Panc1 (cell line): ENCODE measurements around the gene CINP. TPM values are rescaled to one million over a fixed set of nuclear protein-coding genes. Genes with fewer than 3 reads are reported as not detected.
A peak's percentile ranks its signal among the peaks of the same experiment; 100 is the strongest.

Experiments used
- ATAC-seq: fragments of 200-7000 bp; cut with Tn5 transposase; 2 replicates; pipeline ENCODE4 v1.9.1; 2020; ENCODE audit warnings: mild to moderate bottlenecking, moderate library complexity
- Bru-seq: library from RNA; stranded (reverse); fragments of 400-500 nt; gene quantifications from one replicate; lab custom pipeline; 2021; lab: Mats Ljungman, UMichigan
- BruChase-seq, 2 experiments: library from RNA; stranded (reverse); fragments of 400-500 nt; gene quantifications; one replicate each; lab custom pipeline; 2021; lab: Mats Ljungman, UMichigan
- BruUV-seq: library from RNA; stranded (reverse); fragments of 400-500 nt; replicated peaks from 2 replicates; lab custom pipeline; 2021; lab: Mats Ljungman, UMichigan
- CTCF ChIA-PET: fragments of 300-600 bp; sonication (Branson Sonifier 250); formaldehyde crosslinking; loops from one replicate; lab custom pipeline; 2022; ENCODE audit warnings: antibody characterized with exemption; lab: Charles Lee
- POLR2A ChIA-PET: fragments of 300-600 bp; sonication (Branson Sonifier 250); formaldehyde crosslinking; loops from one replicate; lab custom pipeline; 2022; ENCODE audit warnings: antibody characterized with exemption; lab: Charles Lee
- DNase-seq: peaks from one replicate; pipeline ENCODE4 v3.0.0-alpha.2; 2010; ENCODE audit warnings: low read depth, low spot score
- H3K27ac ChIP-seq: 2 replicates; pipeline ENCODE4 v1.5.1; 2011; ENCODE audit warnings: mild to moderate bottlenecking, low read length, inconsistent platforms
- H3K27me3 ChIP-seq: fragments of 200-500 bp; sonication (Bioruptor generic); 2 replicates; pipeline ENCODE4 v1.6.0; 2014; ENCODE audit warnings: low read length, inconsistent platforms; ENCODE audit not compliant: control insufficient read depth, insufficient read depth
- H3K36me3 ChIP-seq: fragments of 200-500 bp; sonication (Bioruptor generic); 2 replicates; pipeline ENCODE4 v1.5.1; 2014; ENCODE audit warnings: inconsistent platforms, mild to moderate bottlenecking, low read length, moderate library complexity; ENCODE audit not compliant: control insufficient read depth, insufficient read depth
- H3K4me1 ChIP-seq: 2 replicates; pipeline ENCODE4 v1.5.1; 2011; ENCODE audit warnings: inconsistent platforms, mild to moderate bottlenecking, low read length, moderate library complexity; ENCODE audit not compliant: control insufficient read depth, insufficient read depth
- H3K4me3 ChIP-seq, 2 experiments: 2 replicates each; pipeline ENCODE4 v1.5.1; 2011 to 2012; ENCODE audit warnings: low read depth in 2 of 2, low read length in 2 of 2, mild to moderate bottlenecking in 2 of 2, inconsistent platforms in 1 of 2, moderate library complexity in 1 of 2
- H3K9me3 ChIP-seq: fragments of 200-500 bp; sonication (Bioruptor generic); 2 replicates; pipeline ENCODE4 v1.5.1; 2014; ENCODE audit warnings: low read depth, mild to moderate bottlenecking, inconsistent platforms, low read length, moderate library complexity; ENCODE audit not compliant: control insufficient read depth, insufficient read depth
- CTCF ChIP-seq: fragments of 450-650 bp; IDR thresholded peaks from 2 replicates; pipeline ENCODE4 v1.5.1; 2017; ENCODE audit warnings: mild to moderate bottlenecking
- POLR2AphosphoS5 ChIP-seq: IDR thresholded peaks from 2 replicates; pipeline ENCODE4 v1.6.1; 2012; ENCODE audit warnings: mild to moderate bottlenecking, low read depth, low read length, moderate library complexity
- SIN3A ChIP-seq: IDR thresholded peaks from 2 replicates; pipeline ENCODE4 v1.6.1; 2012; ENCODE audit warnings: low read depth, mild to moderate bottlenecking, low read length, moderate library complexity, borderline replicate concordance; ENCODE audit not compliant: insufficient read depth
- TCF7L2 ChIP-seq: IDR thresholded peaks from 2 replicates; pipeline ENCODE4 v1.6.1; 2011; ENCODE audit warnings: mild to moderate bottlenecking, low read depth, low read length, inconsistent platforms
- in situ Hi-C: cut with HindIII; loops from 2 replicates; pipeline ENCODE4 v1.10.0; 2016; ENCODE audit warnings: low sequenced_read_pairs, low pct_unique_long_range_greater_than_20kb
- intact Hi-C: fragments of 100-400 bp; cut with micrococcal nuclease; formaldehyde crosslinking; loops from one replicate; pipeline ENCODE4 v1.10.0; 2022; ENCODE audit not compliant: unreplicated experiment
- long read RNA-seq: library from polyadenylated mRNA; unstranded; transcript quantifications from one replicate; pipeline ENCODE4 v2.0.0, GENCODE V29; 2021; ENCODE audit not compliant: unreplicated experiment
- polyA plus RNA-seq: library from polyadenylated mRNA; unstranded; fragments of >200 nt; gene quantifications from one replicate; pipeline ENCODE4 v1.2.1, GENCODE V29; 2012; ENCODE audit warnings: missing spikeins; ENCODE audit not compliant: insufficient read length
- total RNA-seq: library from RNA; stranded (reverse); gene quantifications from one replicate; pipeline ENCODE4 v1.2.1, GENCODE V29; 2021; ENCODE audit not compliant: unreplicated experiment
- TF ChIP-seq, protein P1 (sequence below), 2 experiments: IDR thresholded peaks; 2 replicates each; pipeline ENCODE4 v1.6.1; 2011 to 2012; ENCODE audit warnings: low read depth in 2 of 2, control low read depth in 1 of 2, low read length in 1 of 2, mild to moderate bottlenecking in 1 of 2, moderate library complexity in 1 of 2; ENCODE audit not compliant: insufficient read depth in 1 of 2

The CINP gene
- total RNA-seq (28.3 TPM), Bru-seq, nascent RNA (percentile 55 among the genes with signal in this experiment), BruChase-seq, experiment 1, labeled RNA remaining after a 2-hour chase (percentile 53 among the genes with signal in this experiment), BruChase-seq, experiment 2, labeled RNA remaining after a 6-hour chase (percentile 59 among the genes with signal in this experiment)
- 29.0 TPM for polyA plus RNA-seq
- long read RNA-seq, full-length matches to known transcripts: 29 of 31 reads
- long read RNA-seq, partial matches to known transcripts: 1 of 31 reads
- long read RNA-seq, other reads (novel, unspliced or antisense): 1 of 31 reads

DNA sequence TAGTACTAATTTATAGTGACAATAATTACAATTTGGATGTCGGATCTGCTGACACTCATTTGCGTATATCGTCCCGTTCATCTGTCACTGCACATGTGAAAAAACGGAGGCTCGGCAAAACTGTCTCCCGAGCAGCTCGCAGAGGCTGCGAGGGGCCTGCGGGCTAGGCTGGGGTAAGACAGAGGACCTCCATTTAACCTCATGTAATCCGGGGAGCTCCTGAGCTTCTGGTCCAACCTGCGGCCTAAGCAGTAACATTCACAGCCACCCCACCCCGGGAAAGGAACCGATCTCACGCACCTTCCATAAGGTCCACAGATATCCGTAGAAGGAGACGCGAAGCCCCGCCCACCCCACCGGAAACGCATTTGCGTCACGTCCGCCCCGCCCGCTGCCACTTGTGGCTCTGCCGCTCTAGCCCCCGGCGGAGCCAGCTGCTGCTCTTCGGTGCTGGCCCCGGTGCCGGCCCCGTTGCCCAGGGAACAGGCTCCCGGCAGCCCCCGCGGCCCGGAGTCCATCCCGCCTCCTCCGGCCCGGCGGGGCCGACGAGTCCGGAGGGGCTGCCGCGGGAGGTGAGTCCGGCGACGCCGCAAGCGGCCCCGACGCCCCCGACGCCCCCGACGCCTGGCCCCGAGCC is at the start of gene CINP, which contains the start of gene TECPR2:
TSS of gene CINP (minus strand) at position 346 of the 637 bp plus-strand sequence. CDS start at position 307, 39 bp downstream.
TSS of gene TECPR2 (plus strand) at position 397 of the 637 bp plus-strand sequence. CDS start 13,781 bp downstream, outside the sequence.
- intact Hi-C loops (no loop called here), in situ Hi-C loops (no loop called here)
- Histone ChIP-seq H3K9me3 (no peaks in the 10 kb centered on the region), H3K4me3 (peak within 1 kb of the TSS; percentile 88 to 96), H3K36me3 (peaks cover 4% of the 10 kb centered on the region; the same call in 1 of the 2 replicates), H3K4me1 (peaks cover 4% of the 10 kb centered on the region; the same call in 1 of the 2 replicates), H3K27me3 (no peaks in the 10 kb centered on the region), H3K27ac (peak within 1 kb of the TSS; percentile 92)
- ChIA-PET POLR2A (no interaction called here), CTCF (interaction anchor here (0.6 to 1.0 kb wide), 2 partner anchors 38 to 153 kb away, joined by 3 read pairs; no protein-coding TSS in a partner anchor)
- TF ChIP-seq CTCF (no peak), SIN3A (0 out of 2 replicates have a peak, but pooled peaks have one; percentile 66), POLR2AphosphoS5 (peak; percentile 75; the same call in 1 of the 2 replicates), TCF7L2 (no peak)
- TF ChIP-seq, protein P1, sequence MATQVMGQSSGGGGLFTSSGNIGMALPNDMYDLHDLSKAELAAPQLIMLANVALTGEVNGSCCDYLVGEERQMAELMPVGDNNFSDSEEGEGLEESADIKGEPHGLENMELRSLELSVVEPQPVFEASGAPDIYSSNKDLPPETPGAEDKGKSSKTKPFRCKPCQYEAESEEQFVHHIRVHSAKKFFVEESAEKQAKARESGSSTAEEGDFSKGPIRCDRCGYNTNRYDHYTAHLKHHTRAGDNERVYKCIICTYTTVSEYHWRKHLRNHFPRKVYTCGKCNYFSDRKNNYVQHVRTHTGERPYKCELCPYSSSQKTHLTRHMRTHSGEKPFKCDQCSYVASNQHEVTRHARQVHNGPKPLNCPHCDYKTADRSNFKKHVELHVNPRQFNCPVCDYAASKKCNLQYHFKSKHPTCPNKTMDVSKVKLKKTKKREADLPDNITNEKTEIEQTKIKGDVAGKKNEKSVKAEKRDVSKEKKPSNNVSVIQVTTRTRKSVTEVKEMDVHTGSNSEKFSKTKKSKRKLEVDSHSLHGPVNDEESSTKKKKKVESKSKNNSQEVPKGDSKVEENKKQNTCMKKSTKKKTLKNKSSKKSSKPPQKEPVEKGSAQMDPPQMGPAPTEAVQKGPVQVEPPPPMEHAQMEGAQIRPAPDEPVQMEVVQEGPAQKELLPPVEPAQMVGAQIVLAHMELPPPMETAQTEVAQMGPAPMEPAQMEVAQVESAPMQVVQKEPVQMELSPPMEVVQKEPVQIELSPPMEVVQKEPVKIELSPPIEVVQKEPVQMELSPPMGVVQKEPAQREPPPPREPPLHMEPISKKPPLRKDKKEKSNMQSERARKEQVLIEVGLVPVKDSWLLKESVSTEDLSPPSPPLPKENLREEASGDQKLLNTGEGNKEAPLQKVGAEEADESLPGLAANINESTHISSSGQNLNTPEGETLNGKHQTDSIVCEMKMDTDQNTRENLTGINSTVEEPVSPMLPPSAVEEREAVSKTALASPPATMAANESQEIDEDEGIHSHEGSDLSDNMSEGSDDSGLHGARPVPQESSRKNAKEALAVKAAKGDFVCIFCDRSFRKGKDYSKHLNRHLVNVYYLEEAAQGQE (IDR thresholded peaks at IDR 0.05; ENCODE audit: insufficient read depth in 1 of 2, low read depth in 2 of 2, low read length in 1 of 2): 0 out of 4 replicates have a peak, but pooled peaks of 1 of the 2 experiments have one; percentile 33
- peak; percentile 98 for ATAC-seq
- peak; percentile 39 for DNase-seq
- no TSS peak for BruUV-seq

DNA sequence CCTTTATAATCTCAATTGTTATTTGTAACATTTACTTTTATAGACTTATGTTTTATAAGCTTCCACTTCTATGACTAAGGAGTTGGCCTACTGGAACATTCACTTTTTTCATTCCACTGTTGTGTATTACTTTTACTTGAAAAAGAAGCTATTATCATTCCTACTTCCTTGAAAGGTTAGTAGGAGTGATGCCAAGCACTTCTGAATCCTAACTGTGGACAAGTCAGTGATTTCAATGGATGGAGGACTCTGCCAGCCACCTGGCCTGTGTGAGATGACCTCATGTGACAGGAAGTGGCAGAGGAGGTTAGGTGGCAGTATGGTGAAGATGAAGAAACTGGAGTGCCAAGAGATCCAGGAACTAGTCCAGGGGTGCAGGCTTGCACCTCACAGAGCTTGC is 46.0 kb upstream of the CINP start:
- no TSS peak for BruUV-seq
- DNase-seq (no peak), ATAC-seq (no peak)
- Histone ChIP-seq H3K27ac (no peak overlapping the region), H3K4me1 (no peaks in the 10 kb centered on the region), H3K27me3 (no peaks in the 10 kb centered on the region), H3K36me3 (no peaks in the 10 kb centered on the region), H3K9me3 (no peaks in the 10 kb centered on the region), H3K4me3 (no peak overlapping the region)
- in situ Hi-C loops: no loop called here
- CTCF ChIA-PET: no interaction called here
- intact Hi-C loops: no loop called here
- TF ChIP-seq CTCF: no peak
- POLR2A ChIA-PET: no interaction called here
